HG02678 (cell line): ENCODE results near the gene LSM7.
"Not testable (repeated sequence)": the region's sequence is repeated elsewhere in the genome, so short reads cannot be mapped to it uniquely, and the experiment has no call there.

Experiments used
- ATAC-seq: cut with Tn5 transposase; IDR thresholded peaks from one replicate; pipeline ENCODE4 v1.9.1; 2021; ENCODE audit warnings: mild to moderate bottlenecking, moderate library complexity; ENCODE audit not compliant: unreplicated experiment

The LSM7 gene

GRCh38 chr19:2355168-2356035 is 27.0 kb upstream of the LSM7 start:
- no peak for ATAC-seq

DNA sequence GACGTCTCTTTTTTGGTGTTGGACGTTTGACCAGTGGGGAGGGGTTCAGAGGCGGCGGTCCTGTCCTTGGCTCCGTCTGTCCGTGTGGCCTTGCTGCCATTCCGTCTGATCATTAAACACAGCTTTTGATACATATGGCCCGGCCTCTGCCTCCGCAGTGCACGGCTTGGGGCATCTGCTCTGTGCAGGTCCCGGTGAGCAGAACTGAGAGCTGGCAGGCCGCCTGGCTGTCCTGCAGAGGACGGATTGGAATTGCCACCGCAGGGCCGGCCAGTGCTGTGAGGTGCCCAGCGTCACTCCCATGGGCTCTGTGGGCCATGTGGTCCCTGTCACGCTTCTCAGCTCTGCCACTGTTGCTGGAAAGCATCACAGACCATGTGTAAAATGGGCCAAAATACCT is 26.3 kb upstream of the LSM7 start:
- ATAC-seq = no peak

DNA sequence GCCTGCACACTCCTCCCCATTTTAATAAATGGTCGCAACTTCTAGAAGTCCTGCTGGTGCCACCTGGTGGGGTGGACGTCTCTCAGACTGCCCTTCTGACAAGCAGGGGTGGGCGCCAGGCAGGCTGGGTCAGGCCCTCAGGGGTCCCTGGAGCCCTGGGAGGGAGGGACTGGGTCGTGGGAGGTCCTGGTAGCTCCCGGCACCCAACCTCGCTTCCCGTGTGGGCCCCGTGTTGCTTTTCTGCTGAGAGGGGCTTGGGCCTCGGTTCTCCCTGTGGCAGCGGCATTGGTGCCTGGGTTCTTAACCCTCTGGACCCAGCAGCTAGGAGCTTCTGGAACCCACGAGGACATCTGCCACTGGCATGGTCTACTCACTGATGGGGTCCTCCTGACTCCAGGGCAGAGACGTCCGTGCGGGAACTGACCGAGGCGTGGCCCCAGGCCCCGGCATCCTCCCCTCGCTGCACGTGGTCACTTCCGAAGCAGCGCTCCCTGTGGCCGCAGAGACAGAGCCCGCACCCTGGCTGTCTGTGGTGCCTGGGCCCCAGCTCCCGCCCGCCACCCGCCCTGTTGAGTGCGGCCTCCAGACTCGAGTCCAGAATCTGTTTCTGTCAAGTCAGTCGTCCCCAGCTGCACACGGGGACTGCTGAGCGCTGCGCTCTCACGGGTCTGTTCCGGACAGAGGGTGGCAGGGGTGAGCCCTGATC is 25.7 kb upstream of the LSM7 start:
- ATAC-seq = no peak

GRCh38 chr19:2353159-2353886 is 24.9 kb upstream of the LSM7 start:
- ATAC-seq = no peak

DNA sequence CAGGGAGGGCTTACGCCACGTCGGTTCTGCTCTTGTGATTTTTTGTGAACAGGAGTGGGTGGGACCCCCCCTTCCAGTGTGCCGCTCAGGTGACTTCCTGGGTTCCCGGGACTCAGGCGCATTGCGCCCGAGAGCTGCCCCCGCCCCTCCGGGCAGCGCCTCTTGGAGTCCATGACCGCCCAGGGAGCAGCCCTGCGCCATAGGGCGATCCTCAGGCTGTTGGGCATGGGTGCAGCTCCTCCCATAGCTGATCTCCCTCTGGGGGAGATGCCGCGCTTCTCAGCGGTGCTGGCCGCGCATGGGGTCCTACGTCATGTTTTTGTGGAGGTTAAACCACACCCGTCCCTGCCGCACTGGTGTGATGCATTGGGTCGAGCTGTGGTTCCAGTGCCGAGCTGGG is 23.7 kb upstream of the LSM7 start:
- no peak for ATAC-seq

GRCh38 chr19:2351591-2351990 is 23.2 kb upstream of the LSM7 start:
- ATAC-seq = no peak

- no peak for ATAC-seq
These were observed 22.3 kb upstream of the LSM7 start for GRCh38 chr19:2350656-2351055.

DNA sequence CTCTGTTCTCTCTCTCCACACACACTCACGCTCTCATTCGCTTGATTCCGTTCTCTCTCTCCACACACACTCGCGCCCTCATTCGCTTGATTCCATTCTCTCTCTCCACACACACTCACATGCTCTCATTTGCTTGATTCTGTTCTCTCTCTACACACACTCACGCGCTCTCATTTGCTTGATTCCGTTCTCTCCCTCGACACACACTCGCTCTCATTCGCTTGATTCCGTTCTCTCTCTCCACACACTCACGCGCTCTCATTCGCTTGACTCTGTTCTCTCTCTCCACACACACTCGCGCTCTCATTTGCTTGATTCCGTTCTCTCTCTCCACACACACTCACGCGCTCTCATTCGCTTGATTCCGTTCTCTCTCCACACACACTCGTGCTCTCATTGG is 21.4 kb upstream of the LSM7 start:
- ATAC-seq = not testable (repeated sequence)

- no peak for ATAC-seq
These were observed 17.6 kb upstream of the LSM7 start for GRCh38 chr19:2345794-2346663.

GRCh38 chr19:2345076-2345475 is 16.7 kb upstream of the LSM7 start:
- ATAC-seq = no peak

- no peak for ATAC-seq
These were observed 16.0 kb upstream of the LSM7 start for GRCh38 chr19:2344381-2344870.

DNA sequence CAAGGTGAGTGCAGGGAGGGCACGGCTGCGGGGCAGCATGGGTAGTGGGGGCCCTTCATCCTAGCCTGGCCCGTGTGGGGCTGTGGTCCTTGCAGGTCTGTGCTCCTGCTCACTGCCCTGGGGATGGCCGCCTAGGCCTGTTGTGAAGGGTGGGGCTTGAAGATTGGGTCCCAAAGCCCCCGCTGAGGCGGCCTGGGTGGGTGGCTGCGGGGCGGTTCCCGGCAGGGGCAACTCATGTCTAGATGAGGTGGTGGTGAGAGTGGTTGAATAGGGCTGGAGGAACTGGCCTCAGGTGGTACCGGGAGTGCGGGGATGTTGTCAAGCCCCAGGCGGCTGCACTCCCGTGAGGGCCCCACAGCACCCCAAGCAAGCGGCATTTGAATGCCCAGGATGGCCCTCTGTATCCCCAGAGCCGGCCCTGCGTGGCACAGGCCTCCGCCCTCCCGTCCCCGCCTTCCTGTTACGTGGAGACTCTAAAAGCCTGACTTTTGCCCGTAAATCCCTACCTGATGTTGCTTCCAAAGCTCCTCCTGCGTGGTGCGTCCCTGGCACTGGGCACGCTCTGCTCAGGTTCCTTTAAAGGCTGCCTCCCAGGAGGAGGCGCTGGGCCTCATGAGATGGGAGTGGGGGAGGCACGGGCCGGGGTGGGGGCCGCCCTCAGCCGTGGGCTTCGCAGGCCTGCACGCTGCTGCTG is 15.1 kb upstream of the LSM7 start:
- ATAC-seq = no peak

GRCh38 chr19:2342656-2343288 is 14.4 kb upstream of the LSM7 start:
- no peak for ATAC-seq

DNA sequence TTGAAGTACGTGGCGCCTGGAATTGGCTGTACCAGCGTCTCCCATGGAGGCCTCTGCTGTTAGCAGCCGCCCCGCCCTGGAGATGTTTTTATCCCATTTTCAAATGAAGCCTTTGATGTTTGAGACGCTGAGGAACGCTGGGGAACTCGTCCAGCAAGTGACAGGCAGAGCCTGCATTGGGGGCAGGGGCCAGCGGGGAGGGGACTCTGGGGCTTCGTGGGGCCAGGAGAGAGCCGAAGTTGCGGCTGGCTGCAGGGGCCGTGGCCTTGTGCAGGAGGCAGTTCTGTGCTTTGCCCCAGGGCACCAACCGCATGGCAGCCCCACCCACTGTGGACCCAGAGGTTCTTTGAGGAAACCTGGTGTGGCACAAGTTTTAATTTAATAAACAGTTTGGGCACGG is 13.6 kb upstream of the LSM7 start:
- no peak for ATAC-seq

DNA sequence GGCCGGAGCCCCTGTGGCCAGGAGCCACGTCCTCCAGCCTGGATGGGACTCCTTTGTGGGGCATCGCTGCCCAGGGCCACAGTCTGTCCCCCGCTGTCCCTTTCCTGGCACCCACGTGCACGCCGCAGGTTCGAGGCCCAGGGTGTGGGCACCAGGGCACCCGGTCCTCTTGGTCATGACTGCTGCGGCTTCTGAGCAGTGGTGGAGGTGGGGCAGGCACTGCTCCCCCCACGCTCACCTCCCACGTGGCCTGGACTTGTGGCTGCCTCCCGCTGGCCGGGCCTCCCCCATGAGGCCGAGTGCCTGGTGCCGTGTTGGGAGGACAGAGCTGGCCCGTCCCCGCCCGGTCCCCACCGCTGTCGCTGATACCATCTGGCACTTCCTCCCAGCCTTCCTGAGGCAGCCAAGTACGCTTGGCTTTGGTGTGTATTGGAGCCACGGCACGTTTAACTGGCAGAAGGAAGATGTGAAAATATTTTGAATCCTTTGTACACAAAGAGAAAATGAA is 12.9 kb upstream of the LSM7 start:
- ATAC-seq = no peak

GRCh38 chr19:2340496-2341243 is 12.3 kb upstream of the LSM7 start:
- ATAC-seq = no peak

GRCh38 chr19:2339644-2340310 is 11.4 kb upstream of the LSM7 start:
- no peak for ATAC-seq
